Measurements from ENCODE around the gene KNCN. TPM values are rescaled to one million over a fixed set of nuclear protein-coding genes. Genes with fewer than 3 reads are reported as not detected.

The KNCN gene
- total and polyA plus RNA-seq, 3 experiments from 2014 or later, result not detected

GRCh38 chr1:46530791-46531409 lies 20.5 kb downstream of the KNCN start:
- Mint-ChIP-seq H3K4me1 (peaks cover 9 to 16% (median 11%) of the 10 kb centered on the region in 3 donors), H3K36me3 (no peaks in the 10 kb centered on the region), H3K27me3 (peaks cover 4 to 29% of the 10 kb centered on the region in 2 donors), H3K4me3 (peak overlapping the region in 1 of 7 donors; percentile 76), H3K27ac (peak overlapping the region in 1 of 8 donors; percentile 68), H3K9me3 (peaks cover 0 to 2% (median 0%) of the 10 kb centered on the region in 5 donors)
- Histone ChIP-seq H3K4me1 (ENCODE audit: insufficient read depth, low read length) (peaks cover 11% of the 10 kb centered on the region), H3K36me3 (ENCODE audit: insufficient read depth, low read length) (no peaks in the 10 kb centered on the region), H3K27me3 (ENCODE audit: insufficient read depth, low read length, poor library complexity, severe bottlenecking) (peaks cover 6% of the 10 kb centered on the region), H3K4me3 (ENCODE audit: low read length) (no peak overlapping the region), H3K27ac (ENCODE audit: low read depth, low read length) (no peak overlapping the region), H3K9me3 (ENCODE audit: low read length) (no peaks in the 10 kb centered on the region)
- DNase-seq, result no peak
- CTCF ChIA-PET, result no interaction called here
- POLR2A ChIA-PET, result no interaction called here

- Histone ChIP-seq H3K36me3 (ENCODE audit: insufficient read depth, low read length) (no peaks in the 10 kb centered on the region), H3K27ac (ENCODE audit: low read depth, low read length) (no peak overlapping the region), H3K4me1 (ENCODE audit: insufficient read depth, low read length) (peaks cover 11% of the 10 kb centered on the region), H3K4me3 (ENCODE audit: low read length) (no peak overlapping the region), H3K27me3 (ENCODE audit: insufficient read depth, low read length, poor library complexity, severe bottlenecking) (peaks cover 6% of the 10 kb centered on the region), H3K9me3 (ENCODE audit: low read length) (no peaks in the 10 kb centered on the region)
- no peak for DNase-seq
- Mint-ChIP-seq H3K36me3 (no peaks in the 10 kb centered on the region), H3K27ac (no peak overlapping the region), H3K4me1 (peaks cover 9 to 16% (median 11%) of the 10 kb centered on the region in 3 donors), H3K27me3 (peaks cover 4 to 34% of the 10 kb centered on the region in 2 donors), H3K9me3 (peaks cover 0 to 2% (median 0%) of the 10 kb centered on the region in 5 donors), H3K4me3 (no peak overlapping the region)
- POLR2A ChIA-PET, result no interaction called here
- CTCF ChIA-PET, result interaction anchor here (1.9 kb wide), 1 partner anchor 123 kb away, joined by 7 read pairs; no protein-coding TSS in a partner anchor
Observed at GRCh38 chr1:46530311-46530710, 21.1 kb downstream of the KNCN start.

- Mint-ChIP-seq H3K36me3 (no peaks in the 10 kb centered on the region), H3K9me3 (peaks cover 0 to 2% (median 0%) of the 10 kb centered on the region in 5 donors), H3K27ac (peak overlapping the region in 3 of 8 donors; percentile 21 to 72 (median 68)), H3K4me1 (peaks cover 4 to 5% (median 5%) of the 10 kb centered on the region in 3 donors), H3K27me3 (peaks cover 4 to 43% of the 10 kb centered on the region in 2 donors), H3K4me3 (no peak overlapping the region)
- ChIA-PET POLR2A (no interaction called here), CTCF (interaction anchor here (0.7 to 4.7 kb wide), 9 partner anchors 10 to 196 kb away, joined by 3 to 35 read pairs (median 5); no protein-coding TSS in a partner anchor)
- Histone ChIP-seq H3K27me3 (ENCODE audit: insufficient read depth, low read length, poor library complexity, severe bottlenecking) (peaks cover 6% of the 10 kb centered on the region), H3K27ac (ENCODE audit: low read depth, low read length) (no peak overlapping the region), H3K4me1 (ENCODE audit: insufficient read depth, low read length) (peaks cover 11% of the 10 kb centered on the region), H3K36me3 (ENCODE audit: insufficient read depth, low read length) (no peaks in the 10 kb centered on the region), H3K9me3 (ENCODE audit: low read length) (no peaks in the 10 kb centered on the region), H3K4me3 (ENCODE audit: low read length) (no peak overlapping the region)
- DNase-seq, result no peak
Observed at GRCh38 chr1:46529031-46529630, 22.3 kb downstream of the KNCN start.

GRCh38 chr1:46528297-46528955 lies 23.0 kb downstream of the KNCN start:
- POLR2A ChIA-PET, result no interaction called here
- no peaks in the 10 kb centered on the region for H3K36me3 ChIP-seq (ENCODE audit: insufficient read depth, low read length)
- H3K4me3 Mint-ChIP-seq, result peak overlapping the region in 1 of 7 donors; percentile 28
- H3K36me3 Mint-ChIP-seq, result no peaks in the 10 kb centered on the region
- peak overlapping the region in 1 of 8 donors; percentile 21 for H3K27ac Mint-ChIP-seq
- no peaks in the 10 kb centered on the region for H3K9me3 ChIP-seq (ENCODE audit: low read length)
- peaks cover 4 to 47% of the 10 kb centered on the region in 2 donors for H3K27me3 Mint-ChIP-seq
- peaks cover 6% of the 10 kb centered on the region for H3K27me3 ChIP-seq (ENCODE audit: insufficient read depth, low read length, poor library complexity, severe bottlenecking)
- H3K4me1 ChIP-seq (ENCODE audit: insufficient read depth, low read length), result peaks cover 4% of the 10 kb centered on the region
- no peak for DNase-seq
- peaks cover 0 to 2% (median 0%) of the 10 kb centered on the region in 3 donors for H3K4me1 Mint-ChIP-seq
- H3K9me3 Mint-ChIP-seq, result no peaks in the 10 kb centered on the region
- H3K4me3 ChIP-seq (ENCODE audit: low read length), result no peak overlapping the region
- CTCF ChIA-PET, result interaction anchor here (0.9 to 4.7 kb wide), 10 partner anchors 12 to 196 kb away, joined by 3 to 35 read pairs (median 4); no protein-coding TSS in a partner anchor
- H3K27ac ChIP-seq (ENCODE audit: low read depth, low read length), result no peak overlapping the region

- Mint-ChIP-seq H3K27me3 (peaks cover 4 to 47% of the 10 kb centered on the region in 2 donors), H3K36me3 (no peaks in the 10 kb centered on the region), H3K4me3 (peak overlapping the region in 1 of 7 donors; percentile 28), H3K27ac (peak overlapping the region in 1 of 8 donors; percentile 6), H3K9me3 (no peaks in the 10 kb centered on the region), H3K4me1 (peaks cover 0 to 2% (median 1%) of the 10 kb centered on the region in 3 donors)
- DNase-seq, result peak; percentile 46 to 73 (median 58)
- H3K4me3 ChIP-seq (ENCODE audit: low read length), result no peak overlapping the region
- ChIA-PET CTCF (interaction anchor here (1.2 to 4.7 kb wide), 8 partner anchors 12 to 89 kb away, joined by 3 to 35 read pairs (median 4); no protein-coding TSS in a partner anchor), POLR2A (no interaction called here)
- H3K9me3 ChIP-seq (ENCODE audit: low read length), result no peaks in the 10 kb centered on the region
- H3K4me1 ChIP-seq (ENCODE audit: insufficient read depth, low read length), result peaks cover 3% of the 10 kb centered on the region
- peaks cover 6% of the 10 kb centered on the region for H3K27me3 ChIP-seq (ENCODE audit: insufficient read depth, low read length, poor library complexity, severe bottlenecking)
- no peaks in the 10 kb centered on the region for H3K36me3 ChIP-seq (ENCODE audit: insufficient read depth, low read length)
- H3K27ac ChIP-seq (ENCODE audit: low read depth, low read length), result peak overlapping the region; percentile 30
Observed at GRCh38 chr1:46527474-46528296, 23.8 kb downstream of the KNCN start.

- peaks cover 4 to 47% of the 10 kb centered on the region in 2 donors for H3K27me3 Mint-ChIP-seq
- H3K9me3 Mint-ChIP-seq, result no peaks in the 10 kb centered on the region
- H3K36me3 Mint-ChIP-seq, result no peaks in the 10 kb centered on the region
- H3K27ac Mint-ChIP-seq, result no peak overlapping the region
- no peak overlapping the region for H3K4me3 Mint-ChIP-seq
- CTCF ChIA-PET, result interaction anchor here (1.2 to 4.7 kb wide), 3 partner anchors 21 to 81 kb away, joined by 4 to 35 read pairs (median 4); no protein-coding TSS in a partner anchor
- POLR2A ChIA-PET, result no interaction called here
- Histone ChIP-seq H3K27me3 (ENCODE audit: insufficient read depth, low read length, poor library complexity, severe bottlenecking) (peaks cover 6% of the 10 kb centered on the region), H3K27ac (ENCODE audit: low read depth, low read length) (peak overlapping the region; percentile 30), H3K4me1 (ENCODE audit: insufficient read depth, low read length) (no peaks in the 10 kb centered on the region), H3K4me3 (ENCODE audit: low read length) (no peak overlapping the region), H3K36me3 (ENCODE audit: insufficient read depth, low read length) (no peaks in the 10 kb centered on the region), H3K9me3 (ENCODE audit: low read length) (no peaks in the 10 kb centered on the region)
- DNase-seq, result no peak
- peaks cover 5 to 9% (median 5%) of the 10 kb centered on the region in 3 donors for H3K4me1 Mint-ChIP-seq
Observed at GRCh38 chr1:46526691-46527291, 24.7 kb downstream of the KNCN start.

- no peaks in the 10 kb centered on the region for H3K9me3 ChIP-seq (ENCODE audit: low read length)
- CTCF ChIA-PET, result interaction anchor here (2.1 to 4.7 kb wide), 2 partner anchors 74 to 81 kb away, joined by 4 to 35 read pairs; no protein-coding TSS in a partner anchor
- no peaks in the 10 kb centered on the region for H3K36me3 Mint-ChIP-seq
- H3K27ac ChIP-seq (ENCODE audit: low read depth, low read length), result no peak overlapping the region
- H3K4me1 ChIP-seq (ENCODE audit: insufficient read depth, low read length), result no peaks in the 10 kb centered on the region
- H3K9me3 Mint-ChIP-seq, result no peaks in the 10 kb centered on the region
- no peak overlapping the region for H3K4me3 Mint-ChIP-seq
- no peaks in the 10 kb centered on the region for H3K36me3 ChIP-seq (ENCODE audit: insufficient read depth, low read length)
- H3K27me3 Mint-ChIP-seq, result peaks cover 4 to 47% of the 10 kb centered on the region in 2 donors
- H3K27me3 ChIP-seq (ENCODE audit: insufficient read depth, low read length, poor library complexity, severe bottlenecking), result peaks cover 6% of the 10 kb centered on the region
- H3K27ac Mint-ChIP-seq, result no peak overlapping the region
- POLR2A ChIA-PET, result interaction anchor here (0.5 kb wide), 1 partner anchor 276 kb away, joined by 3 read pairs; no protein-coding TSS in a partner anchor
- no peak for DNase-seq
- H3K4me3 ChIP-seq (ENCODE audit: low read length), result no peak overlapping the region
- H3K4me1 Mint-ChIP-seq, result peaks cover 6 to 9% (median 9%) of the 10 kb centered on the region in 3 donors
Observed at GRCh38 chr1:46526013-46526690, 25.3 kb downstream of the KNCN start.

Data from CD8-positive, alpha-beta memory T cell (primary cell).